ENCODE measurements around the gene LRRC39.

DNA sequence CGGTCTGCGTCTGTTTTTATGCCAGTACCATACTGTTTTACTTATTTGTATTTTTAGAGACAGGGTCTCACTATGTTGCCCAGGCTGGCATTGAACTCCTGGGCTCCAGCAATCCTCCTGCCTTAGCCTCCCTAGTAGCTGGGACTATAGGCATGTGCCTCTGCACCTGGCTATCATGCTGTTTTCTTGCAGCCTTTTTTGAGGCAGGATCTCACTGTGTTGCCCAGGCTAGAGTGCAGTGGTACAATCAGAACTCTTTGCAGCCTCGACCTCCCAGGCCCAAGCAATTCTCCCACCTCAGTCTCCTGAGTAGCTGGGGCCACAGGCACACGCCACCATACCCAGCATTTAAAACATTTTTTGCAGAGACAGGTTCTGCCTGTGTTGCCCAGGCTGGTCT is 5.3 kb upstream of the LRRC39 start:
- TF ChIP-seq, protein P1, sequence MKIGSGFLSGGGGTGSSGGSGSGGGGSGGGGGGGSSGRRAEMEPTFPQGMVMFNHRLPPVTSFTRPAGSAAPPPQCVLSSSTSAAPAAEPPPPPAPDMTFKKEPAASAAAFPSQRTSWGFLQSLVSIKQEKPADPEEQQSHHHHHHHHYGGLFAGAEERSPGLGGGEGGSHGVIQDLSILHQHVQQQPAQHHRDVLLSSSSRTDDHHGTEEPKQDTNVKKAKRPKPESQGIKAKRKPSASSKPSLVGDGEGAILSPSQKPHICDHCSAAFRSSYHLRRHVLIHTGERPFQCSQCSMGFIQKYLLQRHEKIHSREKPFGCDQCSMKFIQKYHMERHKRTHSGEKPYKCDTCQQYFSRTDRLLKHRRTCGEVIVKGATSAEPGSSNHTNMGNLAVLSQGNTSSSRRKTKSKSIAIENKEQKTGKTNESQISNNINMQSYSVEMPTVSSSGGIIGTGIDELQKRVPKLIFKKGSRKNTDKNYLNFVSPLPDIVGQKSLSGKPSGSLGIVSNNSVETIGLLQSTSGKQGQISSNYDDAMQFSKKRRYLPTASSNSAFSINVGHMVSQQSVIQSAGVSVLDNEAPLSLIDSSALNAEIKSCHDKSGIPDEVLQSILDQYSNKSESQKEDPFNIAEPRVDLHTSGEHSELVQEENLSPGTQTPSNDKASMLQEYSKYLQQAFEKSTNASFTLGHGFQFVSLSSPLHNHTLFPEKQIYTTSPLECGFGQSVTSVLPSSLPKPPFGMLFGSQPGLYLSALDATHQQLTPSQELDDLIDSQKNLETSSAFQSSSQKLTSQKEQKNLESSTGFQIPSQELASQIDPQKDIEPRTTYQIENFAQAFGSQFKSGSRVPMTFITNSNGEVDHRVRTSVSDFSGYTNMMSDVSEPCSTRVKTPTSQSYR (CRISPR knock-in tag; IDR thresholded peaks at IDR 0.05), result no peak
- TF ChIP-seq JUN (CRISPR knock-in tag; IDR thresholded peaks at IDR 0.05) (no peak), ZNF416 (CRISPR knock-in tag; IDR thresholded peaks at IDR 0.05) (no peak), TEAD1 (CRISPR knock-in tag; IDR thresholded peaks at IDR 0.05) (no peak), ATF1 (CRISPR knock-in tag; IDR thresholded peaks at IDR 0.05) (no peak), ESRRA (CRISPR knock-in tag; IDR thresholded peaks at IDR 0.05; ENCODE audit: borderline replicate concordance) (no peak), GRHL2 (CRISPR knock-in tag; IDR thresholded peaks at IDR 0.05; ENCODE audit: insufficient replicate concordance, severe bottlenecking) (no peak), RELA (CRISPR knock-in tag; IDR thresholded peaks at IDR 0.05; ENCODE audit: borderline replicate concordance) (no peak)
- TF ChIP-seq, protein P2, sequence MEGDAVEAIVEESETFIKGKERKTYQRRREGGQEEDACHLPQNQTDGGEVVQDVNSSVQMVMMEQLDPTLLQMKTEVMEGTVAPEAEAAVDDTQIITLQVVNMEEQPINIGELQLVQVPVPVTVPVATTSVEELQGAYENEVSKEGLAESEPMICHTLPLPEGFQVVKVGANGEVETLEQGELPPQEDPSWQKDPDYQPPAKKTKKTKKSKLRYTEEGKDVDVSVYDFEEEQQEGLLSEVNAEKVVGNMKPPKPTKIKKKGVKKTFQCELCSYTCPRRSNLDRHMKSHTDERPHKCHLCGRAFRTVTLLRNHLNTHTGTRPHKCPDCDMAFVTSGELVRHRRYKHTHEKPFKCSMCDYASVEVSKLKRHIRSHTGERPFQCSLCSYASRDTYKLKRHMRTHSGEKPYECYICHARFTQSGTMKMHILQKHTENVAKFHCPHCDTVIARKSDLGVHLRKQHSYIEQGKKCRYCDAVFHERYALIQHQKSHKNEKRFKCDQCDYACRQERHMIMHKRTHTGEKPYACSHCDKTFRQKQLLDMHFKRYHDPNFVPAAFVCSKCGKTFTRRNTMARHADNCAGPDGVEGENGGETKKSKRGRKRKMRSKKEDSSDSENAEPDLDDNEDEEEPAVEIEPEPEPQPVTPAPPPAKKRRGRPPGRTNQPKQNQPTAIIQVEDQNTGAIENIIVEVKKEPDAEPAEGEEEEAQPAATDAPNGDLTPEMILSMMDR (IDR thresholded peaks at IDR 0.05), result no peak
- TF ChIP-seq, protein P3, sequence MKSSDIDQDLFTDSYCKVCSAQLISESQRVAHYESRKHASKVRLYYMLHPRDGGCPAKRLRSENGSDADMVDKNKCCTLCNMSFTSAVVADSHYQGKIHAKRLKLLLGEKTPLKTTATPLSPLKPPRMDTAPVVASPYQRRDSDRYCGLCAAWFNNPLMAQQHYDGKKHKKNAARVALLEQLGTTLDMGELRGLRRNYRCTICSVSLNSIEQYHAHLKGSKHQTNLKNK (CRISPR knock-in tag; IDR thresholded peaks at IDR 0.05), result no peak
- TF ChIP-seq, protein P4, sequence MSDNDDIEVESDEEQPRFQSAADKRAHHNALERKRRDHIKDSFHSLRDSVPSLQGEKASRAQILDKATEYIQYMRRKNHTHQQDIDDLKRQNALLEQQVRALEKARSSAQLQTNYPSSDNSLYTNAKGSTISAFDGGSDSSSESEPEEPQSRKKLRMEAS (CRISPR knock-in tag; IDR thresholded peaks at IDR 0.05), result no peak
- TF ChIP-seq, protein P5, sequence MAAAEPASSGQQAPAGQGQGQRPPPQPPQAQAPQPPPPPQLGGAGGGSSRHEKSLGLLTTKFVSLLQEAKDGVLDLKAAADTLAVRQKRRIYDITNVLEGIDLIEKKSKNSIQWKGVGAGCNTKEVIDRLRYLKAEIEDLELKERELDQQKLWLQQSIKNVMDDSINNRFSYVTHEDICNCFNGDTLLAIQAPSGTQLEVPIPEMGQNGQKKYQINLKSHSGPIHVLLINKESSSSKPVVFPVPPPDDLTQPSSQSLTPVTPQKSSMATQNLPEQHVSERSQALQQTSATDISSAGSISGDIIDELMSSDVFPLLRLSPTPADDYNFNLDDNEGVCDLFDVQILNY (CRISPR knock-in tag; IDR thresholded peaks at IDR 0.05), result no peak
- TF ChIP-seq, protein P6, sequence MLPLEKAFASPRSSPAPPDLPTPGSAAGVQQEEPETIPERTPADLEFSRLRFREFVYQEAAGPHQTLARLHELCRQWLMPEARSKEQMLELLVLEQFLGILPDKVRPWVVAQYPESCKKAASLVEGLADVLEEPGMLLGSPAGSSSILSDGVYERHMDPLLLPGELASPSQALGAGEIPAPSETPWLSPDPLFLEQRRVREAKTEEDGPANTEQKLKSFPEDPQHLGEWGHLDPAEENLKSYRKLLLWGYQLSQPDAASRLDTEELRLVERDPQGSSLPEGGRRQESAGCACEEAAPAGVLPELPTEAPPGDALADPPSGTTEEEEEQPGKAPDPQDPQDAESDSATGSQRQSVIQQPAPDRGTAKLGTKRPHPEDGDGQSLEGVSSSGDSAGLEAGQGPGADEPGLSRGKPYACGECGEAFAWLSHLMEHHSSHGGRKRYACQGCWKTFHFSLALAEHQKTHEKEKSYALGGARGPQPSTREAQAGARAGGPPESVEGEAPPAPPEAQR (CRISPR knock-in tag; IDR thresholded peaks at IDR 0.05), result no peak

Data from WTC11 (cell line).